ENCODE data around the gene SHANK3.

Gene SHANK3

GRCh38 chr22:50706481-50707125 lies 34.0 kb downstream of the SHANK3 start:
- in situ Hi-C loops (cut with HindIII; ENCODE audit: low sequenced_read_pairs): no loop called here
- no peak for DNase-seq (ENCODE audit: low read depth)
- TF ChIP-seq, protein P1, sequence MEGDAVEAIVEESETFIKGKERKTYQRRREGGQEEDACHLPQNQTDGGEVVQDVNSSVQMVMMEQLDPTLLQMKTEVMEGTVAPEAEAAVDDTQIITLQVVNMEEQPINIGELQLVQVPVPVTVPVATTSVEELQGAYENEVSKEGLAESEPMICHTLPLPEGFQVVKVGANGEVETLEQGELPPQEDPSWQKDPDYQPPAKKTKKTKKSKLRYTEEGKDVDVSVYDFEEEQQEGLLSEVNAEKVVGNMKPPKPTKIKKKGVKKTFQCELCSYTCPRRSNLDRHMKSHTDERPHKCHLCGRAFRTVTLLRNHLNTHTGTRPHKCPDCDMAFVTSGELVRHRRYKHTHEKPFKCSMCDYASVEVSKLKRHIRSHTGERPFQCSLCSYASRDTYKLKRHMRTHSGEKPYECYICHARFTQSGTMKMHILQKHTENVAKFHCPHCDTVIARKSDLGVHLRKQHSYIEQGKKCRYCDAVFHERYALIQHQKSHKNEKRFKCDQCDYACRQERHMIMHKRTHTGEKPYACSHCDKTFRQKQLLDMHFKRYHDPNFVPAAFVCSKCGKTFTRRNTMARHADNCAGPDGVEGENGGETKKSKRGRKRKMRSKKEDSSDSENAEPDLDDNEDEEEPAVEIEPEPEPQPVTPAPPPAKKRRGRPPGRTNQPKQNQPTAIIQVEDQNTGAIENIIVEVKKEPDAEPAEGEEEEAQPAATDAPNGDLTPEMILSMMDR (IDR thresholded peaks at IDR 0.05; ENCODE audit: low read depth, low read length, missing control alignments): no peak
- H3K4me3 ChIP-seq (ENCODE audit: low read depth, low read length): no peak overlapping the region

DNA sequence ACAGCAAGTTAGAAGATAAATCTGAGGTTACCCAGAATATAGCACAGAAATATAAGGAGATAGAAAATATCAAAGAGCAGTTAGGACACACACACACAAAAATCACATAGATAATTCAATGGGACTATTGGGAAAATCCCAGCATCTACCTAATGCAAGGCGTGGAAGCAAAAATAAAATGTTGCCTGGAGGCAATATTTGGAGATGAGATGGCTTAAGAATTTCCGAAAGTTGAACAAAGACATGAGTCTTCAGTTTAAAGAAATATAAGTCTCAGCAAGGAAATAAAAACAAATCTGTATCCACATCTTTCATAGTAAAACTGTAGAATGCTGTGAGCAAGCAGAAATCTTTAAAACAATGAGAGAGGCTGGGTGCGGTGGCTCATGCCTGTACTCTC lies 35.9 kb downstream of the SHANK3 start:
- DNase-seq (ENCODE audit: low read depth): no peak
- H3K4me3 ChIP-seq (ENCODE audit: low read depth, low read length): no peak overlapping the region
- in situ Hi-C loops (cut with HindIII; ENCODE audit: low sequenced_read_pairs): no loop called here
- TF ChIP-seq, protein P1 (IDR thresholded peaks at IDR 0.05; ENCODE audit: low read depth, low read length, missing control alignments): no peak

DNA sequence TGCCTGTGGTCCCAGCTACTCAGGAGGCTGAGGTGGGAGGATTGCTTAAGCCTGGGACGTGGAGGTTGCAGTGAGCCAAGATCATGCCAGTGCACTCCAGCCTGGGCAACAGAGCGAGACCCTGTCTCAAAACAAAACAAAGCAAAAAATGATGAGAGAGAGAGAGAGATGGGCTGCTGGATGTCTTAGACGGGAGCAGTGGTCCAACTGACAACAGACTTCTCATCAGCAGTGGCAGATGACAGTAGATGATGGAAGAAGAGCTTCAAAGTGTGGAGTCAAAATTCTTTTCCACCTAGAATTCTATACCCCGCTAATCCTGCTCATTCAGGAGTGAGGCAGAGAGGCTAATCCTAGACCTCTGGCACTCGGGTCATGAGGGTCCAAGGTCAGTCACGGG lies 36.4 kb downstream of the SHANK3 start:
- in situ Hi-C loops (cut with HindIII; ENCODE audit: low sequenced_read_pairs): no loop called here
- no peak for DNase-seq (ENCODE audit: low read depth)
- TF ChIP-seq, protein P1 (IDR thresholded peaks at IDR 0.05; ENCODE audit: low read depth, low read length, missing control alignments): no peak

DNA sequence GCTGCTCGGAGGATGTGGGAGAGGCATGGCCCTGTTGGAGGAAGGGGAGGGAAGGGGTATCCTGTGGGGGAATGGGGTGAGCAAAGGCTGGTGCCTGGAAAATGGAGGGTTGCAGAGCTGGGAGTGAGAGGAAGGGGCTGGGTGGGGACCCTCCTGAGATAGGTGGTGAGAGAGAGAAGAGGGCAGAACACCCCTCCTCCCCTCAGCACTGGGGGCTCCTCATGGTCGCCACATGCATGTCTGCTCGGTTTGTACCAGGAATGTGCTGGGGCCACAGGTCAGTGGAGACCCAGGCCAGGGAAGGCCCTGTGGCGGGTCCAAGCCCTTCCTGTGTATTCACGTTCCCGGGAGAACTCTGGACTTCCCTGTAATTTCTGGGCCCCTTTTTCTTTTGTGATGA lies 37.6 kb downstream of the SHANK3 start:
- no peak overlapping the region for H3K4me3 ChIP-seq (ENCODE audit: low read depth, low read length)
- TF ChIP-seq, protein P1 (IDR thresholded peaks at IDR 0.05; ENCODE audit: low read depth, low read length, missing control alignments): no peak
- DNase-seq (ENCODE audit: low read depth): no peak
- in situ Hi-C loops (cut with HindIII; ENCODE audit: low sequenced_read_pairs): no loop called here

More for the DNA sequence above, 36.4 kb downstream of the SHANK3 start:
- H3K4me3 ChIP-seq (ENCODE audit: low read depth, low read length): no peak overlapping the region

- DNase-seq (ENCODE audit: low read depth): no peak
- in situ Hi-C loops (cut with HindIII; ENCODE audit: low sequenced_read_pairs): no loop called here
- TF ChIP-seq, protein P1 (IDR thresholded peaks at IDR 0.05; ENCODE audit: low read depth, low read length, missing control alignments): no peak
- H3K4me3 ChIP-seq (ENCODE audit: low read depth, low read length): no peak overlapping the region
Observed at GRCh38 chr22:50710886-50711285, 38.3 kb downstream of the SHANK3 start.

DNA sequence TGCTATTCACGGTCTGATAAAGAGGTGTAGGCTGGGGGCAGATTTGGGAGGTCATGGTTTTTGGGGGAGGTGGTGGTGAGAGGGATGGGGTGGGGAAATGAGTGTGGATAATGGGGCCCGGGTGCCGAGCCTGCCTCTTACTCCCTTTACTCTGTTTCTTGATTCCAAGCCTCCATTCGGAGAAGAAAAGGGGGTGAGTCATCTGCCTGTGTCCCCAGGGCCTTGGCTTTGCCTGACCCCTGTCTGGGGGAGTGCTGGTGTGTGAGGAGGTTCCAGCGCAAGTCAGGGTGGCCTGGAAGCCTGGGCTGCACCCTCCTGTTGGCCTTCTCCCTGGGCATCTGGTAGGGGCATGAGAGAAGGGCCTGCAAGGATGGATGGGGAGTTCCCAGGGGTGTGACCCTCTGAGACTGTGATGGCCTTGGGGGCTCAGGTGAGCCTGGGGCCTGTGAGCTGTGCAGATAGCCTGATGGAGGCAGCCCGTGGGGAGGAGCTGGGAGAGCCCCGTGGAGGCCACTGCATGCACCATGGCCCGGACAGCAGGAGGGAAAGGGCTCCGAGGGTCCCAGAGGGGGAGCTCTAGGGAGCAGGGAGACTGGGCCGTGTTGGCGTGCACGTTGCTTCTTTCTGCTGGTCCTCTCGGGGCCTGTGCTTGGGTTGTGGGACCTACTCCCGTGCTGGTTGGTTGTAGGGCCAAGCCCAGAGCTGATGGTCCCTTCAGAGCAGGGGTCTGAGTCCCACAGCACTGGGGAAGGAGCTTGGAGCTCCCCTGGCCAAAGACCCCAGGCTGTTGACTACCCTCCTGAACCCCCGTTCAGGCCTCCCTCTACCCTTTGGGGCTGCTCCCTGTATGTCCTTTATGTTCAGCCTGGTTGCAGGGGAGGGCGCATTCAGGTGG lies 39.1 kb downstream of the SHANK3 start:
- in situ Hi-C loops (cut with HindIII; ENCODE audit: low sequenced_read_pairs): no loop called here
- no peak overlapping the region for H3K4me3 ChIP-seq (ENCODE audit: low read depth, low read length)
- DNase-seq (ENCODE audit: low read depth): no peak
- TF ChIP-seq, protein P1 (IDR thresholded peaks at IDR 0.05; ENCODE audit: low read depth, low read length, missing control alignments): no peak

Data from astrocyte of the cerebellum (primary cell).